AG04450 (cell line): Measurements from ENCODE around the gene GPATCH11. TPM values are rescaled to one million over a fixed set of nuclear protein-coding genes. Genes with fewer than 3 reads are reported as not detected.

Source experiments
- CTCF ChIA-PET: fragments of 300-600, 350-600 bp; formaldehyde crosslinking; extraction: SDS; loops from one replicate; lab custom pipeline; 2022; ENCODE audit warnings: antibody characterized with exemption, inconsistent platforms; lab: Charles Lee
- POLR2A ChIA-PET: fragments of 350-600 bp; formaldehyde crosslinking; extraction: SDS; loops from one replicate; lab custom pipeline; 2021; ENCODE audit warnings: antibody characterized with exemption, inconsistent platforms; lab: Yijun Ruan, JAX
- DNase-seq: peaks from one replicate; pipeline ENCODE4 v3.0.0-alpha.2; 2011; ENCODE audit warnings: low read depth, low spot score
- H3K27ac ChIP-seq: one replicate; pipeline ENCODE4 v1.5.1; 2012; ENCODE audit warnings: low read depth, low read length, control low read depth
- H3K27me3 ChIP-seq: one replicate; pipeline ENCODE4 v1.6.0; 2012; ENCODE audit warnings: low read length; ENCODE audit not compliant: control insufficient read depth, insufficient read depth
- H3K4me3 ChIP-seq: 2 replicates; pipeline ENCODE4 v1.5.1; 2011; ENCODE audit warnings: mild to moderate bottlenecking, low read depth, low read length, control low read depth
- H3K9me3 ChIP-seq: 2 replicates; pipeline ENCODE4 v1.5.1; 2012; ENCODE audit warnings: low read length; ENCODE audit not compliant: control insufficient read depth, insufficient read depth
- CTCF ChIP-seq: IDR thresholded peaks from 2 replicates; pipeline ENCODE4 v1.5.1; 2011; ENCODE audit warnings: low read depth, low read length, control low read depth, inconsistent platforms
- polyA plus RNA-seq: library from polyadenylated mRNA; depleted of rRNA; stranded (reverse); fragments of >200 nt; gene quantifications from 2 replicates; pipeline ENCODE4 v1.2.3, GENCODE V29; 2011

GPATCH11 gene
- polyA plus RNA-seq, 1 experiment, result 7.2 TPM

- H3K4me3 ChIP-seq, result no peak overlapping the region
- H3K27me3 ChIP-seq, result no peaks in the 10 kb centered on the region
- no peak for TF ChIP-seq CTCF
- DNase-seq, result no peak
- H3K27ac ChIP-seq, result no peak overlapping the region
- ChIA-PET CTCF (interaction anchor here (0.6 to 0.7 kb wide), 2 partner anchors 1215 to 1522 kb away, joined by 3 read pairs; no protein-coding TSS in a partner anchor), POLR2A (interaction anchor here (0.7 kb wide), 1 partner anchor 21 kb away, joined by 10 read pairs; no protein-coding TSS in a partner anchor)
- H3K9me3 ChIP-seq, result no peaks in the 10 kb centered on the region
Observed at GRCh38 chr2:37059841-37060240, 24.5 kb upstream of the GPATCH11 start.

- no peak overlapping the region for H3K4me3 ChIP-seq
- CTCF ChIA-PET, result no interaction called here
Observed at GRCh38 chr2:37060446-37060845, 23.9 kb upstream of the GPATCH11 start.

GRCh38 chr2:37061013-37061711 lies 23.2 kb upstream of the GPATCH11 start:
- Histone ChIP-seq H3K27me3 (no peaks in the 10 kb centered on the region), H3K27ac (no peak overlapping the region), H3K9me3 (no peaks in the 10 kb centered on the region), H3K4me3 (no peak overlapping the region)
- ChIA-PET POLR2A (no interaction called here), CTCF (no interaction called here)
- no peak for TF ChIP-seq CTCF
- DNase-seq, result no peak

More at GRCh38 chr2:37060446-37060845, 23.9 kb upstream of the GPATCH11 start:
- Histone ChIP-seq H3K27me3 (no peaks in the 10 kb centered on the region), H3K9me3 (no peaks in the 10 kb centered on the region), H3K27ac (no peak overlapping the region)
- TF ChIP-seq CTCF, result no peak
- POLR2A ChIA-PET, result no interaction called here
- DNase-seq, result no peak

GRCh38 chr2:37061776-37062175 lies 22.5 kb upstream of the GPATCH11 start:
- ChIA-PET CTCF (no interaction called here), POLR2A (no interaction called here)
- TF ChIP-seq CTCF, result no peak
- H3K9me3 ChIP-seq, result no peaks in the 10 kb centered on the region
- H3K27ac ChIP-seq, result no peak overlapping the region
- no peak overlapping the region for H3K4me3 ChIP-seq
- DNase-seq, result no peak
- H3K27me3 ChIP-seq, result no peaks in the 10 kb centered on the region

GRCh38 chr2:37068686-37069085 lies 15.6 kb upstream of the GPATCH11 start:
- no peak for TF ChIP-seq CTCF
- H3K27me3 ChIP-seq, result no peaks in the 10 kb centered on the region
- ChIA-PET CTCF (no interaction called here), POLR2A (no interaction called here)
- H3K27ac ChIP-seq, result no peak overlapping the region
- H3K9me3 ChIP-seq, result no peaks in the 10 kb centered on the region
- no peak overlapping the region for H3K4me3 ChIP-seq
- no peak for DNase-seq
